Panc1 (cell line): ENCODE results near the gene PTPRH. TPM values are rescaled to one million over a fixed set of nuclear protein-coding genes. Genes with fewer than 3 reads are reported as not detected.

ENCODE experiments used
- ATAC-seq: fragments of 200-7000 bp; cut with Tn5 transposase; 2 replicates; pipeline ENCODE4 v1.9.1; 2020; ENCODE audit warnings: mild to moderate bottlenecking, moderate library complexity
- BruUV-seq: library from RNA; stranded (reverse); fragments of 400-500 nt; replicated peaks from 2 replicates; lab custom pipeline; 2021; lab: Mats Ljungman, UMichigan
- CTCF ChIA-PET: fragments of 300-600 bp; sonication (Branson Sonifier 250); formaldehyde crosslinking; loops from one replicate; lab custom pipeline; 2022; ENCODE audit warnings: antibody characterized with exemption; lab: Charles Lee
- POLR2A ChIA-PET: fragments of 300-600 bp; sonication (Branson Sonifier 250); formaldehyde crosslinking; loops from one replicate; lab custom pipeline; 2022; ENCODE audit warnings: antibody characterized with exemption; lab: Charles Lee
- DNase-seq: peaks from one replicate; pipeline ENCODE4 v3.0.0-alpha.2; 2010; ENCODE audit warnings: low read depth, low spot score
- H3K27ac ChIP-seq: 2 replicates; pipeline ENCODE4 v1.5.1; 2011; ENCODE audit warnings: mild to moderate bottlenecking, low read length, inconsistent platforms
- H3K27me3 ChIP-seq: fragments of 200-500 bp; sonication (Bioruptor generic); 2 replicates; pipeline ENCODE4 v1.6.0; 2014; ENCODE audit warnings: low read length, inconsistent platforms; ENCODE audit not compliant: control insufficient read depth, insufficient read depth
- H3K36me3 ChIP-seq: fragments of 200-500 bp; sonication (Bioruptor generic); 2 replicates; pipeline ENCODE4 v1.5.1; 2014; ENCODE audit warnings: inconsistent platforms, mild to moderate bottlenecking, low read length, moderate library complexity; ENCODE audit not compliant: control insufficient read depth, insufficient read depth
- H3K4me1 ChIP-seq: 2 replicates; pipeline ENCODE4 v1.5.1; 2011; ENCODE audit warnings: inconsistent platforms, mild to moderate bottlenecking, low read length, moderate library complexity; ENCODE audit not compliant: control insufficient read depth, insufficient read depth
- H3K4me3 ChIP-seq, 2 experiments: 2 replicates each; pipeline ENCODE4 v1.5.1; 2011 to 2012; ENCODE audit warnings: low read depth in 2 of 2, low read length in 2 of 2, mild to moderate bottlenecking in 2 of 2, inconsistent platforms in 1 of 2, moderate library complexity in 1 of 2
- H3K9me3 ChIP-seq: fragments of 200-500 bp; sonication (Bioruptor generic); 2 replicates; pipeline ENCODE4 v1.5.1; 2014; ENCODE audit warnings: low read depth, mild to moderate bottlenecking, inconsistent platforms, low read length, moderate library complexity; ENCODE audit not compliant: control insufficient read depth, insufficient read depth
- POLR2AphosphoS5 ChIP-seq: IDR thresholded peaks from 2 replicates; pipeline ENCODE4 v1.6.1; 2012; ENCODE audit warnings: mild to moderate bottlenecking, low read depth, low read length, moderate library complexity
- SIN3A ChIP-seq: IDR thresholded peaks from 2 replicates; pipeline ENCODE4 v1.6.1; 2012; ENCODE audit warnings: low read depth, mild to moderate bottlenecking, low read length, moderate library complexity, borderline replicate concordance; ENCODE audit not compliant: insufficient read depth
- TCF7L2 ChIP-seq: IDR thresholded peaks from 2 replicates; pipeline ENCODE4 v1.6.1; 2011; ENCODE audit warnings: mild to moderate bottlenecking, low read depth, low read length, inconsistent platforms
- in situ Hi-C: cut with HindIII; loops from 2 replicates; pipeline ENCODE4 v1.10.0; 2016; ENCODE audit warnings: low sequenced_read_pairs, low pct_unique_long_range_greater_than_20kb
- intact Hi-C: fragments of 100-400 bp; cut with micrococcal nuclease; formaldehyde crosslinking; loops from one replicate; pipeline ENCODE4 v1.10.0; 2022; ENCODE audit not compliant: unreplicated experiment
- total RNA-seq: library from RNA; stranded (reverse); gene quantifications from one replicate; pipeline ENCODE4 v1.2.1, GENCODE V29; 2021; ENCODE audit not compliant: unreplicated experiment
- TF ChIP-seq, protein P1 (sequence below): fragments of 450-650 bp; IDR thresholded peaks from 2 replicates; pipeline ENCODE4 v1.5.1; 2017; ENCODE audit warnings: mild to moderate bottlenecking
- TF ChIP-seq, protein P2 (sequence below), 2 experiments: IDR thresholded peaks; 2 replicates each; pipeline ENCODE4 v1.6.1; 2011 to 2012; ENCODE audit warnings: low read depth in 2 of 2, control low read depth in 1 of 2, low read length in 1 of 2, mild to moderate bottlenecking in 1 of 2, moderate library complexity in 1 of 2; ENCODE audit not compliant: insufficient read depth in 1 of 2

Gene PTPRH
- total RNA-seq, 1 experiment from 2014 or later, result 42.8 TPM

DNA sequence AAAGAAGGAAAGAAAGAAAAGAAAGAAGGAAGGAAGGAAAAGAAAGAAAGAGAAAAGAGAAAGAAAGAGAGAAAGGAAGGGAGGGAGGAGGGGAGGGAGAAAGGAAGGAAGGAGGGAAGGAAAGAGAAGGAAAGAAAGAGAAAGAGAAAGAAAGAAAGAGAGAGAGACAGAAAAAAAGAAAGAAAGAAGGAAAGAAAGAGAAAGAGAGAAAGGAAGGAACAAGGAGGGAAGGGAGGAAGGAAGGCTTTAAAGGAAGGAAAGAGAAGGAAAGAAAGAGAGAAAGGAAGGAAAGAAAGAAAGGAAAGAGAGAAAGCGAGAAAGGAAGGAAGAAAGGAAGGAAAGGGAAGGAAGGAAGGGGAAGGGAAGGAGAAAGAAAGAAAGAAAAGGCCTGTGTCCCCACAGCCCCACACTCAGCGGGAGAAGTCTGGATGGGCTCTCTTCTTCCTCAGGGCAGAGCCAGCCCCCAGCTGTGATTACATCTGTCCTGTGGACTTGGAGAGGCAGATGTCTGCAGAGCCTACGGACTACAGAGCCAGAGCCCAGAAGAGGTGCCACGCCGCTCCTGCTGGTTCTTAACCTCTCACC, 9.6 kb downstream of the PTPRH start:
- no peaks in the 10 kb centered on the region for H3K27me3 ChIP-seq
- POLR2A ChIA-PET, result no interaction called here
- CTCF ChIA-PET, result no interaction called here
- H3K36me3 ChIP-seq, result peaks cover 20% of the 10 kb centered on the region
- no peak overlapping the region for H3K4me3 ChIP-seq
- BruUV-seq, result no TSS peak
- no peak overlapping the region for H3K27ac ChIP-seq
- H3K9me3 ChIP-seq, result no peaks in the 10 kb centered on the region
- no peak for DNase-seq
- no peak for ATAC-seq
- in situ Hi-C loops (no loop called here), intact Hi-C loops (no loop called here)
- TF ChIP-seq, protein P1, sequence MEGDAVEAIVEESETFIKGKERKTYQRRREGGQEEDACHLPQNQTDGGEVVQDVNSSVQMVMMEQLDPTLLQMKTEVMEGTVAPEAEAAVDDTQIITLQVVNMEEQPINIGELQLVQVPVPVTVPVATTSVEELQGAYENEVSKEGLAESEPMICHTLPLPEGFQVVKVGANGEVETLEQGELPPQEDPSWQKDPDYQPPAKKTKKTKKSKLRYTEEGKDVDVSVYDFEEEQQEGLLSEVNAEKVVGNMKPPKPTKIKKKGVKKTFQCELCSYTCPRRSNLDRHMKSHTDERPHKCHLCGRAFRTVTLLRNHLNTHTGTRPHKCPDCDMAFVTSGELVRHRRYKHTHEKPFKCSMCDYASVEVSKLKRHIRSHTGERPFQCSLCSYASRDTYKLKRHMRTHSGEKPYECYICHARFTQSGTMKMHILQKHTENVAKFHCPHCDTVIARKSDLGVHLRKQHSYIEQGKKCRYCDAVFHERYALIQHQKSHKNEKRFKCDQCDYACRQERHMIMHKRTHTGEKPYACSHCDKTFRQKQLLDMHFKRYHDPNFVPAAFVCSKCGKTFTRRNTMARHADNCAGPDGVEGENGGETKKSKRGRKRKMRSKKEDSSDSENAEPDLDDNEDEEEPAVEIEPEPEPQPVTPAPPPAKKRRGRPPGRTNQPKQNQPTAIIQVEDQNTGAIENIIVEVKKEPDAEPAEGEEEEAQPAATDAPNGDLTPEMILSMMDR, result no peak
- TF ChIP-seq, protein P2, sequence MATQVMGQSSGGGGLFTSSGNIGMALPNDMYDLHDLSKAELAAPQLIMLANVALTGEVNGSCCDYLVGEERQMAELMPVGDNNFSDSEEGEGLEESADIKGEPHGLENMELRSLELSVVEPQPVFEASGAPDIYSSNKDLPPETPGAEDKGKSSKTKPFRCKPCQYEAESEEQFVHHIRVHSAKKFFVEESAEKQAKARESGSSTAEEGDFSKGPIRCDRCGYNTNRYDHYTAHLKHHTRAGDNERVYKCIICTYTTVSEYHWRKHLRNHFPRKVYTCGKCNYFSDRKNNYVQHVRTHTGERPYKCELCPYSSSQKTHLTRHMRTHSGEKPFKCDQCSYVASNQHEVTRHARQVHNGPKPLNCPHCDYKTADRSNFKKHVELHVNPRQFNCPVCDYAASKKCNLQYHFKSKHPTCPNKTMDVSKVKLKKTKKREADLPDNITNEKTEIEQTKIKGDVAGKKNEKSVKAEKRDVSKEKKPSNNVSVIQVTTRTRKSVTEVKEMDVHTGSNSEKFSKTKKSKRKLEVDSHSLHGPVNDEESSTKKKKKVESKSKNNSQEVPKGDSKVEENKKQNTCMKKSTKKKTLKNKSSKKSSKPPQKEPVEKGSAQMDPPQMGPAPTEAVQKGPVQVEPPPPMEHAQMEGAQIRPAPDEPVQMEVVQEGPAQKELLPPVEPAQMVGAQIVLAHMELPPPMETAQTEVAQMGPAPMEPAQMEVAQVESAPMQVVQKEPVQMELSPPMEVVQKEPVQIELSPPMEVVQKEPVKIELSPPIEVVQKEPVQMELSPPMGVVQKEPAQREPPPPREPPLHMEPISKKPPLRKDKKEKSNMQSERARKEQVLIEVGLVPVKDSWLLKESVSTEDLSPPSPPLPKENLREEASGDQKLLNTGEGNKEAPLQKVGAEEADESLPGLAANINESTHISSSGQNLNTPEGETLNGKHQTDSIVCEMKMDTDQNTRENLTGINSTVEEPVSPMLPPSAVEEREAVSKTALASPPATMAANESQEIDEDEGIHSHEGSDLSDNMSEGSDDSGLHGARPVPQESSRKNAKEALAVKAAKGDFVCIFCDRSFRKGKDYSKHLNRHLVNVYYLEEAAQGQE (IDR thresholded peaks at IDR 0.05; ENCODE audit: insufficient read depth in 1 of 2, low read depth in 2 of 2, low read length in 1 of 2), result no peak
- no peak for TF ChIP-seq POLR2AphosphoS5
- TF ChIP-seq TCF7L2, result no peak
- TF ChIP-seq SIN3A, result no peak
- no peaks in the 10 kb centered on the region for H3K4me1 ChIP-seq

DNA sequence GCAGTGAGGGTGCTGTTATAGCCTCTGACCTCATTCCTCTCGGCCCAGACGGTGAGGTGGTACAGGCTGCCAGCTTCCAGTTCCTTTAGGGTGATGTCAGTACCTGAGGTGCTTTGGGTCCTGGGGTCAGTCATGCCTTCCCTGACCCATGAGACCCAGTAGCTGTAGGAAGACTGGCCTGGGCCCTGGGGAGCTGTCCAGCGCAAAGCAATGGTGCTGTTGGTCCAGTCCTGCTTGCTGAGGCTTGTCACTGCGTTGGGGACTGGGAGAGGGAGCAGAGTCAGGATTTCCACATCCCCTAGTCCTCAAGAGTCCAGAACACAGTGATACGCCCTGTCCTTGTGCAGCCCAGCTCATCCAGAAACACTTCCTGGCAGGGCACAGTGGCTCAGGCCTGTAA, 10.7 kb downstream of the PTPRH start:
- Histone ChIP-seq H3K36me3 (peaks cover 14% of the 10 kb centered on the region; the same call in 1 of the 2 replicates), H3K9me3 (no peaks in the 10 kb centered on the region), H3K4me3 (no peak overlapping the region), H3K27ac (no peak overlapping the region), H3K27me3 (no peaks in the 10 kb centered on the region), H3K4me1 (no peaks in the 10 kb centered on the region)
- no peak for ATAC-seq
- no peak for DNase-seq
- TF ChIP-seq POLR2AphosphoS5, result no peak
- TF ChIP-seq, protein P2 (IDR thresholded peaks at IDR 0.05; ENCODE audit: insufficient read depth in 1 of 2, low read depth in 2 of 2, low read length in 1 of 2), result peak; percentile 80 to 87
- intact Hi-C loops, result no loop called here
- ChIA-PET POLR2A (interaction anchor here (0.6 kb wide), 1 partner anchor 10 kb away, joined by 4 read pairs; the partner anchor contains the start of gene PTPRH), CTCF (no interaction called here)
- in situ Hi-C loops, result no loop called here
- BruUV-seq, result no TSS peak
